Colonic mucosa (tissue), 4 donors: Measurements from ENCODE around the gene COX10. TPM values are rescaled to one million over a fixed set of nuclear protein-coding genes. Genes with fewer than 3 reads are reported as not detected.
A peak's percentile ranks its signal among the peaks of the same experiment; 100 is the strongest.

Experiments used
- DNase-seq: peaks from one replicate; pipeline ENCODE4 v3.0.0-alpha.2; 2020
- H3K27ac ChIP-seq: fragments of 200-600 bp; one replicate; pipeline ENCODE4 v1.8.0; 2021
- H3K27me3 ChIP-seq: fragments of 200-600 bp; one replicate; pipeline ENCODE4 v1.8.0; 2021
- H3K36me3 ChIP-seq: fragments of 200-600 bp; one replicate; pipeline ENCODE4 v1.8.0; 2021
- H3K4me1 ChIP-seq: fragments of 200-600 bp; one replicate; pipeline ENCODE4 v1.8.0; 2021; ENCODE audit warnings: mild to moderate bottlenecking
- H3K4me3 ChIP-seq: fragments of 200-600 bp; one replicate; pipeline ENCODE4 v1.8.0; 2021
- H3K9ac ChIP-seq, 2 donors: one replicate each; pipeline ENCODE4 v1.7.0; 2013; ENCODE audit warnings: control low read depth in 2 of 2, low read depth in 2 of 2, low read length in 2 of 2
- H3K9me3 ChIP-seq: fragments of 200-600 bp; one replicate; pipeline ENCODE4 v1.8.0; 2021
- intact Hi-C: fragments of 100-400 bp; cut with DNase I; formaldehyde crosslinking; loops from one replicate; pipeline ENCODE4 v1.14.1; 2022
- total RNA-seq, 2 donors: library from RNA; stranded (reverse); fragmentation: NEBNext Ultra II Directional in 1 of 2; extraction: Animal tissue kit (Norgen Biotek cat#: 25700) in 1 of 2; gene quantifications; one replicate each; pipeline ENCODE4 v1.2.1, GENCODE V29; 2021
- TF ChIP-seq, protein P1 (sequence below): fragments of 200-600 bp; IDR thresholded peaks from one replicate; pipeline ENCODE4 v1.8.0; 2022; ENCODE audit warnings: antibody characterized with exemption, mild to moderate bottlenecking
- donor health status: healthy.
- donor health status: DM: no; HTN: no; CAD: no.
- donor health status: DM: no; HTN: no; CAD: no.

Gene COX10
- total RNA-seq, 2 donors from 2014 or later, result 35.1 to 36.0 TPM

DNA sequence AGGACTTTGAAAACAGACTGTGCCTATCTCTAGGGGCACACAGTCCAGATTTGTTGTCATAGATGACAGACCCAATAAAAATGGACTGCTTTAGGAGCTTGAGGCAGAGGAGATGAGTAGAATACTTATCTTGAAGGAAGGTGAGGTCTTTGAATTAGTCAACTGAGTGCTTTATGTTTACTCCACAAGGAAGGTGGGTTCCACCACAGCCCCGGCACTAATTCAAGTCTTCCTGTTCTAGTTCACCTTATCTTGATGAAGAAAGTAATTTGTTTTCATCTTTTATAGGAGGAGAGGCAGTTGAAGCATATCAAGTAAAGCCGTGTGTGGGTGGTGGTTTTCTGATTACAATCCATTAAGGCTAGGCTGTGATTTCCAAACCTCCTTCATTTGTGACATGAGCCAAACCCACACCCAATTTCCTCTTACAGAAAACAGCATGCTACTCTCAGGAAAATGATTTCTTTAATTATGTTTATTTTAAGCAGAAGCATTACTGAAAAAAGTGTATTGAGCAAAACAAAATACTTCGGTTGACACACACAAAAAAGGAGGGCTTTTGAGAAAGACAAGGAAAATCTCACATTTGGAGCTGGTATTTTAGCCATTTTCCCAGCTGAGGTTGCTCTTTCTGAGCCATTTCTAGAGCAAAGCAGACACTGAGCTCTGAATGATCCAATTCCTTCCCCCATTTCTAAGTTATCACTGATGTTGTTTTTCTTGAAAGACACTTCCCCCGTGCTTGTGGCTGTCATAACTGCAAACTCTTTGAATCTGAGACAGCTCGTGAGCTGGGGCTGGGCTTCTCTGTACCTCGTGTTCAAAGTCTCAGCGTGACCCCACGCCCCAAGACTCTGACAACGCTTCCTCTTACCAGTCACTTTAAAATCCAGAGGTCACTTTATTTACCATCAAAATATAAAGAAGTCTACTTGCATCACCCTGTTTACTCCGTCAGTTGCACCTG, 132.0 kb downstream of the COX10 start:
- H3K27ac ChIP-seq, result peak overlapping the region; percentile 7

DNA sequence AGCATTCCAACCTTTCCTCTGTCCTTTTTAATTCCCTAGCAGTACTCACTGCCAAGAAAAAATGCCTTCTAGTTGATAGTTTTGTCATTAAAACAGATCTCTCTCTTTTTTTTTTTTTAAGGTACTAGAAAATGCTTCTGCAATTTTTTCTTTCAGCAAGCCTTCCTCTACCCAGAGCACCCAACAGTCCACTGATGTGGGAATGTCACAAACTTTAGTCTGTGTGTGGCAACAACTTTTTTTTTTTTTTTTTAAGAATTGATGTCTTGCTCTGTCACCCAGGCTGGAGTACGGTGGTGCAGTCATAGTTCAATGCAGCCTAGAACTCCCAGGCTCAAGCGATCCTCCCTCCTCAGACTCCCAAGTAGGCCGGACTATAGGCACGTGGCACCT, 132.7 kb downstream of the COX10 start:
- DNase-seq, result no peak
- Histone ChIP-seq H3K4me3 (no peak overlapping the region), H3K27ac (peak overlapping the region; percentile 7), H3K27me3 (no peaks in the 10 kb centered on the region), H3K9ac (no peak overlapping the region), H3K9me3 (no peaks in the 10 kb centered on the region), H3K36me3 (no peaks in the 10 kb centered on the region), H3K4me1 (no peaks in the 10 kb centered on the region)
- TF ChIP-seq, protein P1, sequence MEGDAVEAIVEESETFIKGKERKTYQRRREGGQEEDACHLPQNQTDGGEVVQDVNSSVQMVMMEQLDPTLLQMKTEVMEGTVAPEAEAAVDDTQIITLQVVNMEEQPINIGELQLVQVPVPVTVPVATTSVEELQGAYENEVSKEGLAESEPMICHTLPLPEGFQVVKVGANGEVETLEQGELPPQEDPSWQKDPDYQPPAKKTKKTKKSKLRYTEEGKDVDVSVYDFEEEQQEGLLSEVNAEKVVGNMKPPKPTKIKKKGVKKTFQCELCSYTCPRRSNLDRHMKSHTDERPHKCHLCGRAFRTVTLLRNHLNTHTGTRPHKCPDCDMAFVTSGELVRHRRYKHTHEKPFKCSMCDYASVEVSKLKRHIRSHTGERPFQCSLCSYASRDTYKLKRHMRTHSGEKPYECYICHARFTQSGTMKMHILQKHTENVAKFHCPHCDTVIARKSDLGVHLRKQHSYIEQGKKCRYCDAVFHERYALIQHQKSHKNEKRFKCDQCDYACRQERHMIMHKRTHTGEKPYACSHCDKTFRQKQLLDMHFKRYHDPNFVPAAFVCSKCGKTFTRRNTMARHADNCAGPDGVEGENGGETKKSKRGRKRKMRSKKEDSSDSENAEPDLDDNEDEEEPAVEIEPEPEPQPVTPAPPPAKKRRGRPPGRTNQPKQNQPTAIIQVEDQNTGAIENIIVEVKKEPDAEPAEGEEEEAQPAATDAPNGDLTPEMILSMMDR, result no peak
- intact Hi-C loops, result loop anchor here (10.0 kb wide), 1 partner anchor 137 kb away; the partner anchor contains the start of gene COX10

More for the DNA sequence above, 132.0 kb downstream of the COX10 start:
- Histone ChIP-seq H3K4me1 (no peaks in the 10 kb centered on the region), H3K9ac (no peak overlapping the region), H3K4me3 (no peak overlapping the region), H3K9me3 (no peaks in the 10 kb centered on the region), H3K27me3 (no peaks in the 10 kb centered on the region), H3K36me3 (no peaks in the 10 kb centered on the region)
- TF ChIP-seq, protein P1, result no peak
- DNase-seq, result no peak
- intact Hi-C loops, result loop anchor here (10.0 kb wide), 1 partner anchor 137 kb away; the partner anchor contains the start of gene COX10

DNA sequence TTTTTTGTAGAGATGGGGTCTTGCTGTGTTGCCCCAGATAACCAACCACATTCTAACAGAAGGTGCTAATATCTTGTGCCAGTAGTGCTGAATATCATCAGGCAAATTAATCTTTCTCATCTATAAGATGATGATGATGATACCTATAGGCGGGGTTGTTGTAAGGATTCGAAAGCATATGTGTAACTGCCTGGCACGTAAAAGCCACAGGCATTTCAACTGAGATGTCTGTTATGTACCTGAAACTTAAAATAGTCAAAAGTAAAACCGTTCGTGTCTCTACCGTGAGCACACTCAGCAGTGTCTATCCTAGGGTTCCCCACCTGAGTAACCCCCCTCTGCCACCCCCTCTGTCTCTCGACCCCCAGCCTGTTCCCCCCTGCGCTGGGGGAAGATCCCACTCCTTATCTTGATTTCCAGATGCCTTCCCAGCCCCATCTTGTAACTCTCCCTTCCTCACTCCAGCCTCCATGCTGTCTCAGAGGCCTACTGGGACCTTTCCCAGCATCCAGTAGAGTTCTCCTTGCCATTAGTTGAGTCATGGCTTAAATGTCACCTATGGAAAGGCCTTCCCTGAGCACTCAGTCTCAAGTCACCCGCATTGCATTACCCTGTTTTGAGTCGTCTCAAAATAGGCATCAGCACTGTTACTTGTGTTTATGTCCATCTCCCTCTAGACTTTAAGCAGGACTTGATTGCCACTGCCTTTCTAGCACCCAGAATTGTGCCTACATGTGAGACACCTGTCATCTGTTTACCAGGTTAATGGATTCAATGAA, 133.3 kb downstream of the COX10 start:
- intact Hi-C loops, result loop anchor here (10.0 kb wide), 1 partner anchor 138 kb away; the partner anchor contains the start of gene COX10
- H3K4me1 ChIP-seq, result no peaks in the 10 kb centered on the region
- H3K36me3 ChIP-seq, result no peaks in the 10 kb centered on the region
- no peaks in the 10 kb centered on the region for H3K9me3 ChIP-seq
- H3K27me3 ChIP-seq, result no peaks in the 10 kb centered on the region
- TF ChIP-seq, protein P1, result no peak
- H3K27ac ChIP-seq, result no peak overlapping the region
- H3K9ac ChIP-seq, result no peak overlapping the region
- no peak overlapping the region for H3K4me3 ChIP-seq
- DNase-seq, result no peak

DNA sequence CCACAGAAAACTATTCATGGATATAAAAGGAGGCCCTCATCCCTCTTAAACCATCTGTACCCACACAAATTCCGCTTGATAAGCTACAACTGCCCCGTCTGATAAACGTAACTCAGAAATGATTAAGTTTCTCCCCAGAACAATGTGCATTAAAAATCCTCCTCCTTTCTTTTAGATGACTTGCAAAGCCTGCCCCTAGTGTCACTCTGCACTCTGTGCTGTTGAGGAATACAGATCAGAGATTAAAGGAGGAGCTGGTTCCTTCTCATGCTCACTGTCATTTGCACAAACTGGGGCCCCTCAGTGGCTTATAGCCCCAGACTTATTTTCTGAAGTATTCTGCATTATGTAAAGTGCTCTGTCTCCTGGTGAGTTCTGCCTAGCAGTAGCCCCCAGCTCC, 134.1 kb downstream of the COX10 start:
- Histone ChIP-seq H3K9ac (no peak overlapping the region), H3K27me3 (no peaks in the 10 kb centered on the region), H3K4me1 (no peaks in the 10 kb centered on the region), H3K36me3 (no peaks in the 10 kb centered on the region), H3K4me3 (no peak overlapping the region), H3K27ac (no peak overlapping the region), H3K9me3 (no peaks in the 10 kb centered on the region)
- TF ChIP-seq, protein P1, result no peak
- DNase-seq, result no peak
- intact Hi-C loops, result loop anchor here (10.0 kb wide), 1 partner anchor 139 kb away; the partner anchor contains the start of gene COX10

DNA sequence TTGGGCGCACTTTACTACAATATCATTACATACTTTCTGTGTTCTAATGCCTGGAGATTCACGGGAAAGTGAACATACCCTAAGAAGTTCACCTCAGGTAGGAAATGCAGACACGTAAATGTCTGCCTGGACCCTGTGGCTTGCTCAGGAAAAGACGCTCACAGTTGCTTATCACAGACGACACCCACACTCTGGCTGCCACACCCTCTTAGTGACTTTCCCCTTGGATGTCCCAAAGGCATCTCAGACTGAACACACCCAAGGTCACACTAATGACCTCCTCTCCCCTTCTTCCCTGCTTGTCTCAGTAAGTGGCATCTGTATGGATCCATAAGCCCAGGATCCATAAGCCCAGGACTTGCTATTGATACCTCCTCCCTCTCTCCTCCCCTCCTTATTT, 134.8 kb downstream of the COX10 start:
- H3K27ac ChIP-seq, result no peak overlapping the region
- no peak overlapping the region for H3K9ac ChIP-seq
- no peak for DNase-seq
- H3K4me1 ChIP-seq, result no peaks in the 10 kb centered on the region
- H3K36me3 ChIP-seq, result no peaks in the 10 kb centered on the region
- no peaks in the 10 kb centered on the region for H3K27me3 ChIP-seq
- intact Hi-C loops, result loop anchor here (10.0 kb wide), 1 partner anchor 139 kb away; the partner anchor contains the start of gene COX10
- H3K9me3 ChIP-seq, result no peaks in the 10 kb centered on the region
- no peak overlapping the region for H3K4me3 ChIP-seq
- TF ChIP-seq, protein P1, result no peak
